K562 (cell line): Measurements from ENCODE around the gene TLE4. TPM values are rescaled to one million over a fixed set of nuclear protein-coding genes. Genes with fewer than 3 reads are reported as not detected.

Experiments used
- ARNT ChIP-seq, 2 experiments: fragments of 450-650 bp; IDR thresholded peaks; 2 replicates each; pipeline ENCODE4 v1.6.1; 2016; ENCODE audit warnings: mild to moderate bottlenecking in 1 of 2
- CBFA2T3 ChIP-seq: fragments of 450-650 bp; IDR thresholded peaks from 2 replicates; pipeline ENCODE4 v1.6.1; 2017
- LCOR ChIP-seq: sonication (generic); formaldehyde crosslinking; IDR thresholded peaks from 2 replicates; pipeline ENCODE4 v1.8.0; 2022; ENCODE audit warnings: mild to moderate bottlenecking, missing genetic modification reagents
- MEF2A ChIP-seq: IDR thresholded peaks from 2 replicates; pipeline ENCODE4 v1.6.1; 2011; ENCODE audit warnings: low read depth, mild to moderate bottlenecking, low read length, moderate library complexity; ENCODE audit not compliant: control insufficient read depth
- MGA ChIP-seq: fragments of 450-650 bp; IDR thresholded peaks from 2 replicates; pipeline ENCODE4 v1.6.1; 2016; ENCODE audit warnings: mild to moderate bottlenecking, moderate library complexity
- SMARCE1 ChIP-seq: fragments of 450-650 bp; IDR thresholded peaks from 2 replicates; pipeline ENCODE4 v1.7.1; 2016; ENCODE audit warnings: mild to moderate bottlenecking
- THRA ChIP-seq: fragments of 450-650 bp; IDR thresholded peaks from 2 replicates; pipeline ENCODE4 v1.6.1; 2017; ENCODE audit warnings: mild to moderate bottlenecking, moderate library complexity
- ZNF3 ChIP-seq: fragments of 250-450 bp; sonication (Bioruptor Pico); IDR thresholded peaks from 2 replicates; pipeline ENCODE4 v1.5.0; 2021; ENCODE audit warnings: mild to moderate bottlenecking, moderate library complexity
- ZNF592 ChIP-seq: fragments of 450-650 bp; IDR thresholded peaks from 2 replicates; pipeline ENCODE4 v1.6.1; 2017; ENCODE audit warnings: antibody characterized with exemption, mild to moderate bottlenecking
- ZNF830 ChIP-seq: fragments of 250-450 bp; sonication (Bioruptor Pico); IDR thresholded peaks from 2 replicates; pipeline ENCODE4 v1.5.0; 2021; ENCODE audit warnings: mild to moderate bottlenecking
- polyA plus RNA-seq, 8 experiments: library from polyadenylated mRNA; depleted of rRNA in 4 of 8; stranded (reverse) in 5 of 8; unstranded in 3 of 8; fragments of >200 nt; fragmentation: Nextera tagmentation in 2 of 8; fragmentation: Illumina TruSeq in 1 of 8; extraction: Ambion mirVana in 2 of 8; extraction: Trizol in 1 of 8; gene quantifications; 2 replicates each; pipeline versions ENCODE4 v1.2.1 to v1.2.3, GENCODE V29; 2011 to 2014; ENCODE audit warnings: inconsistent platforms in 1 of 8, missing spikeins in 1 of 8
- total RNA-seq, 7 experiments: library from RNA; depleted of rRNA in 6 of 7; stranded (reverse); fragments of >200 nt in 6 of 7; fragmentation: Illumina TruSeq in 2 of 7; extraction: Trizol in 2 of 7; gene quantifications; 2 replicates each; pipeline versions ENCODE4 v1.2.1 to v1.2.3, GENCODE V29; 2011 to 2021; ENCODE audit warnings: low replicate concordance in 1 of 7

TLE4 gene
- total and polyA plus RNA-seq, 9 of the 15 experiments (the other 6 are each of a cell fraction or from before 2014, with no cell fraction given): 1.1 to 8.8 (median 5.7) TPM

- TF ChIP-seq MGA: no peak
- TF ChIP-seq CBFA2T3: no peak
- no peak for TF ChIP-seq ARNT (IDR thresholded peaks at IDR 0.05)
- no peak for TF ChIP-seq THRA
- peak; percentile 31; the same call in 1 of the 2 replicates for TF ChIP-seq SMARCE1
- TF ChIP-seq MEF2A: no peak
- TF ChIP-seq ZNF830 (CRISPR knock-in tag): no peak
- no peak for TF ChIP-seq ZNF3 (CRISPR knock-in tag)
- no peak for TF ChIP-seq ZNF592
- peak; percentile 72; the same call in 1 of the 2 replicates for TF ChIP-seq LCOR (CRISPR knock-in tag)
Observed at GRCh38 chr9:79610791-79611614, 39.2 kb downstream of the TLE4 start (continued).
